ENCODE measurements around the gene GLIS2.

The GLIS2 gene

DNA sequence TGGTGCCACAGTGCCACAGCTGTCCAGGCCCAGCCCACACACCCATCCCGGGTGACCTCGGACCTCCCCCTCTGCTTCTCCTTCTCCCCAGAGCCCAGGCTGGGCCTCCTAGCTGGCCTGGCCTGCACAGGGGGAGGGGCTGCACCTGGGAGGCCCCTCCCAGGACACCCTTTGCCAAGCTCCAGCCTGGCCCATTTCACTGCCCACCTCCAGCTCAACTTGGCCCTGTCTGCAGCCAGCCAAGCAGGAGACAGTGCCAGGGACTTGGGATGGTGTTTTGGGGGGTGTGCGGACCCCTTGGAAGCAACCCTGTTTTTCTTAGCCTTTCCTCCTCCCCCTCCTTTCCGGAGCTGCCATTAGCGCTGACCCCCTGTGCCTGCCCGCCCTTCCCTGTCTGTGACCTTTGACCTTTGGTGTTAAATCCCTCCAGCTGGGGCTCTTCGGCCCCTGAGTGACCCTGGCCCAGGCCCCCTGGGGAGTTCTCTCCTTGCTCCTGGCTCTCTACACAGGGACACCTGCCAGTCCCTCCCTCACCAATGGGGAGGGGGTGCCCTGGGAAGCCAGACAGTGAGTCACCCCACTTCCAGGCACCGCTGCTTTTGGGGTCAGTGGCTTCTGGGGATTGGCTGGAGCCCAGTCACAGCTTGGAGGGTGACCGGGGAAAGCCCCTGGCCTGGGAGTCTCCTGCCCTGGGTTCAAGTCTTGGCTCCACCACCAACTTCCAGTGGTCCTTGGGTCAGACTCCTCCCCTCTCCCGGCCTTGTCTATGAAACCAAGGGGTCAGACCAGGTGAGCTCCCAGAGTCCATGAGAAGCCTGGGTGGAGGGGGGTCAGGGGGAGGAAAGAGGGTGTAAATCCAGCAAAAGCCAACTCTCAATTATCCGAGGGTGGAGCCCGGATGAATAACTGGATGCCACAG lies 1.9 kb downstream of the GLIS2 start:
- H3K4me1 ChIP-seq (ENCODE audit: control insufficient read depth, insufficient read depth, low read length), result peaks cover 14% of the 10 kb centered on the region

DNA sequence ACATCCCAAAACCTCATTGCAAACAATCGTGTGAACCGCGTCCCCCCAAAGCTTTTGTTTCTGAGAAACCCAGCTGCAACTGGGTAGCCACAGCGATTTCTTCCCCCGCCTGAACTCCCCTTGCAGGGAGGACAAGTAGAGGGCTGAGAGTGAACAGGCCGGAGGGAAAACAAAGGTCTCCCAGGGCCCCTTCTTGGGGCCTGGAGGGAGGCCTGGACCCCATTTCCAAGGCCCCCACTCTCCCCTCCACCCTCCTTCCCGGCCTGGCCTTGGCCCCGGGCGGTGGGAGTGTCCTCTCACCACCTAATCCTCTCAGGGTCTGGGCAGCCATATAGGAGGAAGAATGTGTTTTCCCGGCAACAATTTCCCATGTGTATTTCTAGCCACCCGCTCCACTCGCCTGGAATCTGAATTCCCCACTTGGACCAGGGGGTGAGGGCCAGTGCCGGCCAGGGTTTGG lies 2.6 kb downstream of the GLIS2 start:
- no peaks in the 10 kb centered on the region for H3K36me3 ChIP-seq (ENCODE audit: control insufficient read depth, insufficient read depth, low read length)
- no peaks in the 10 kb centered on the region for H3K9me3 ChIP-seq (ENCODE audit: control insufficient read depth, insufficient read depth, low read length)
- peaks cover 9% of the 10 kb centered on the region for H3K27me3 ChIP-seq (ENCODE audit: control insufficient read depth, insufficient read depth, low read length)
- no peak overlapping the region for H3K9ac ChIP-seq (ENCODE audit: low read depth, low read length)
- H3K4me3 ChIP-seq (ENCODE audit: low read depth, low read length), result no peak overlapping the region
- peaks cover 15% of the 10 kb centered on the region for H3K4me1 ChIP-seq (ENCODE audit: control insufficient read depth, insufficient read depth, low read length)

More for the DNA sequence above, 1.9 kb downstream of the GLIS2 start:
- peaks cover 9% of the 10 kb centered on the region for H3K27me3 ChIP-seq (ENCODE audit: control insufficient read depth, insufficient read depth, low read length)
- H3K9ac ChIP-seq (ENCODE audit: low read depth, low read length), result no peak overlapping the region
- H3K9me3 ChIP-seq (ENCODE audit: control insufficient read depth, insufficient read depth, low read length), result no peaks in the 10 kb centered on the region
- H3K4me3 ChIP-seq (ENCODE audit: low read depth, low read length), result no peak overlapping the region
- no peaks in the 10 kb centered on the region for H3K36me3 ChIP-seq (ENCODE audit: control insufficient read depth, insufficient read depth, low read length)

GRCh38 chr16:4318967-4319366 lies 3.1 kb downstream of the GLIS2 start:
- H3K27me3 ChIP-seq (ENCODE audit: control insufficient read depth, insufficient read depth, low read length), result peaks cover 8% of the 10 kb centered on the region
- no peaks in the 10 kb centered on the region for H3K9me3 ChIP-seq (ENCODE audit: control insufficient read depth, insufficient read depth, low read length)
- H3K9ac ChIP-seq (ENCODE audit: low read depth, low read length), result no peak overlapping the region
- H3K36me3 ChIP-seq (ENCODE audit: control insufficient read depth, insufficient read depth, low read length), result no peaks in the 10 kb centered on the region
- peaks cover 18% of the 10 kb centered on the region for H3K4me1 ChIP-seq (ENCODE audit: control insufficient read depth, insufficient read depth, low read length)
- no peak overlapping the region for H3K4me3 ChIP-seq (ENCODE audit: low read depth, low read length)

GRCh38 chr16:4319454-4320421 lies 3.9 kb downstream of the GLIS2 start:
- no peak overlapping the region for H3K9ac ChIP-seq (ENCODE audit: low read depth, low read length)
- H3K4me1 ChIP-seq (ENCODE audit: control insufficient read depth, insufficient read depth, low read length), result peaks cover 20% of the 10 kb centered on the region
- H3K4me3 ChIP-seq (ENCODE audit: low read depth, low read length), result no peak overlapping the region
- no peaks in the 10 kb centered on the region for H3K36me3 ChIP-seq (ENCODE audit: control insufficient read depth, insufficient read depth, low read length)
- H3K27me3 ChIP-seq (ENCODE audit: control insufficient read depth, insufficient read depth, low read length), result peaks cover under 1% of the 10 kb centered on the region
- H3K9me3 ChIP-seq (ENCODE audit: control insufficient read depth, insufficient read depth, low read length), result no peaks in the 10 kb centered on the region

DNA sequence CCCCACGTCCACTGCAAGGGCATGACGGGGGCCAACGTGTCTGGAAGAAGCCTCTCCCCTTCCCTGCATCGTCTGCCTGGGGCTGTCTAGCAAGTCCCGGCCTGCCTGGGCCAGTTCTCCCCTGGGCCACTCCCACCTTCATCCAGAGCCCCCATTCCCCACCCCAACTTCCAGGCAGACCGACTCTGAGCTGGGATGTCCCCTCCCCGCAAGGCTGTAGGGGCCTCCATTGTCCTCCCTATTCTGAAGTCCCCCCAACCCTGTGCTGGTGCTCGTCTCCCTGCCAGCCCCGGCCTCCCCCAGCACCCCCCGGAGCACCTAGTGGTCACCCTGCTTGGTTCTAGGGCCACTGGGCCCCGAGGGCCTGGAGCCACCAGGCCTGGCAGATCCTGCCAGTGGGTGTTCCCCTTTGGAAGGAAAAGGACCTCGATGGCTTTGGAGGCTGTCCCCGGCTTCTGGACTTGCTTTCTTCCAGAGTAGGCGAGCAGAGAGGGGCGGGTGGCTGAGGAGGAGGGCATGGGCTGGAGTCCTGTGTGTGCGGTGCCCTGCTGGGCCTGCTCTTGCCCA lies 4.8 kb downstream of the GLIS2 start:
- peaks cover 20% of the 10 kb centered on the region for H3K4me1 ChIP-seq (ENCODE audit: control insufficient read depth, insufficient read depth, low read length)
- H3K9me3 ChIP-seq (ENCODE audit: control insufficient read depth, insufficient read depth, low read length), result no peaks in the 10 kb centered on the region
- H3K4me3 ChIP-seq (ENCODE audit: low read depth, low read length), result no peak overlapping the region
- H3K36me3 ChIP-seq (ENCODE audit: control insufficient read depth, insufficient read depth, low read length), result no peaks in the 10 kb centered on the region
- H3K27me3 ChIP-seq (ENCODE audit: control insufficient read depth, insufficient read depth, low read length), result no peaks in the 10 kb centered on the region
- no peak overlapping the region for H3K9ac ChIP-seq (ENCODE audit: low read depth, low read length)

GRCh38 chr16:4321286-4322120 lies 5.6 kb downstream of the GLIS2 start:
- peak overlapping the region; percentile 37 for H3K9ac ChIP-seq (ENCODE audit: low read depth, low read length)
- peaks cover 20% of the 10 kb centered on the region for H3K4me1 ChIP-seq (ENCODE audit: control insufficient read depth, insufficient read depth, low read length)
- H3K9me3 ChIP-seq (ENCODE audit: control insufficient read depth, insufficient read depth, low read length), result no peaks in the 10 kb centered on the region
- no peaks in the 10 kb centered on the region for H3K27me3 ChIP-seq (ENCODE audit: control insufficient read depth, insufficient read depth, low read length)
- no peak overlapping the region for H3K4me3 ChIP-seq (ENCODE audit: low read depth, low read length)
- no peaks in the 10 kb centered on the region for H3K36me3 ChIP-seq (ENCODE audit: control insufficient read depth, insufficient read depth, low read length)

- Histone ChIP-seq H3K9me3 (ENCODE audit: control insufficient read depth, insufficient read depth, low read length) (no peaks in the 10 kb centered on the region), H3K36me3 (ENCODE audit: control insufficient read depth, insufficient read depth, low read length) (no peaks in the 10 kb centered on the region), H3K27me3 (ENCODE audit: control insufficient read depth, insufficient read depth, low read length) (no peaks in the 10 kb centered on the region), H3K4me1 (ENCODE audit: control insufficient read depth, insufficient read depth, low read length) (peaks cover 24% of the 10 kb centered on the region), H3K4me3 (ENCODE audit: low read depth, low read length) (no peak overlapping the region), H3K9ac (ENCODE audit: low read depth, low read length) (no peak overlapping the region)
Observed at GRCh38 chr16:4322121-4323052, 6.5 kb downstream of the GLIS2 start.

GRCh38 chr16:4323071-4323844 lies 7.4 kb downstream of the GLIS2 start:
- Histone ChIP-seq H3K36me3 (ENCODE audit: control insufficient read depth, insufficient read depth, low read length) (no peaks in the 10 kb centered on the region), H3K9ac (ENCODE audit: low read depth, low read length) (no peak overlapping the region), H3K4me3 (ENCODE audit: low read depth, low read length) (no peak overlapping the region), H3K9me3 (ENCODE audit: control insufficient read depth, insufficient read depth, low read length) (no peaks in the 10 kb centered on the region), H3K4me1 (ENCODE audit: control insufficient read depth, insufficient read depth, low read length) (peaks cover 18% of the 10 kb centered on the region), H3K27me3 (ENCODE audit: control insufficient read depth, insufficient read depth, low read length) (no peaks in the 10 kb centered on the region)

DNA sequence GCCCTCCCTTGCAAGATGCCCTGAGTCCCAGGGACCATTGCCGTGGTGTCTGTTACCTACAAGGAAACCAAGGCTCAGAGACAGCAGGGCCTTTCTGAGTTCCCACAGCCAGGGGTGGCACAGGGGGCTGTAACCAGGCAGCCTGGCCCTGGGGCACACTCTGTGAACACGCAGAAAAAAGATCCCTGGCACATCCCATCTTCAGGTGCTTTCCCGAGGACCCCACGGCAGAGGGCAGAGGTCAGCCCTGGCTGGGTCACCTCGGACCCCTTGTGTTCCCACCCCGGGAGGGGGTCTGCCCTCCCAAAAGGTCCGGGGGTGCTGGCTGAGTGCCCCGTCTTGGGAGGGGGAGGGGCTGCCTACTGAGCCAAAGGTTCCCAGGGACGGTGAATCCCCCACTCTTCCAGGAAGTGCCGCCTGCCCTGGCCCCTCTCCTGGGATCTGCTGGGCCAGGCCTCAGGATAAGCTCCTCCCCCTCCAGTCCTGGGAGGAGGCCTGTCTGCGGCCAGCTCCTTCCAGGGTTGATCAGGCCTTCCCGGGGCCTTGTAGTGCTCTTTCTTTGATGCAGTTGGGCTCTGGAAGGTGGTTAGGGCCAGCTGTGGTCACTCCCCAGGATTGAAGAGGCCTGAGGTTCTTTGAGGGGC lies 8.1 kb downstream of the GLIS2 start:
- no peak overlapping the region for H3K4me3 ChIP-seq (ENCODE audit: low read depth, low read length)

More for the DNA sequence above, 8.1 kb downstream of the GLIS2 start:
- Histone ChIP-seq H3K9ac (ENCODE audit: low read depth, low read length) (no peak overlapping the region), H3K9me3 (ENCODE audit: control insufficient read depth, insufficient read depth, low read length) (no peaks in the 10 kb centered on the region), H3K27me3 (ENCODE audit: control insufficient read depth, insufficient read depth, low read length) (no peaks in the 10 kb centered on the region), H3K36me3 (ENCODE audit: control insufficient read depth, insufficient read depth, low read length) (no peaks in the 10 kb centered on the region), H3K4me1 (ENCODE audit: control insufficient read depth, insufficient read depth, low read length) (peaks cover 16% of the 10 kb centered on the region)

Measured in iPS-15b (cell line).